Bronchial epithelial cell (primary cell): ENCODE data around the gene LYST. TPM values are rescaled to one million over a fixed set of nuclear protein-coding genes. Genes with fewer than 3 reads are reported as not detected.

Source experiments
- DNase-seq: peaks from one replicate; pipeline ENCODE4 v3.0.0-alpha.2; 2010; ENCODE audit warnings: low read depth
- FAIRE-seq: peaks from 2 replicates; lab custom pipeline; 2011; peaks lifted over from hg19 to GRCh38; lab: Jason Lieb, UNC
- H3K27me3 ChIP-seq: 2 replicates; pipeline ENCODE4 v1.5.1; 2011; ENCODE audit warnings: low read length; ENCODE audit not compliant: control insufficient read depth, insufficient read depth
- H3K36me3 ChIP-seq: 2 replicates; pipeline ENCODE4 v1.5.1; 2011; ENCODE audit warnings: low read length; ENCODE audit not compliant: control insufficient read depth, insufficient read depth
- H3K4me3 ChIP-seq: 2 replicates; pipeline ENCODE4 v1.5.1; 2011; ENCODE audit warnings: mild to moderate bottlenecking, low read depth, low read length, control low read depth
- total RNA-seq: library from RNA; depleted of rRNA; stranded (reverse); fragments of >200 nt; gene quantifications from 2 replicates; pipeline ENCODE4 v1.2.1, GENCODE V29; 2014
- TF ChIP-seq, protein P1 (sequence below): IDR thresholded peaks from 2 replicates; pipeline ENCODE4 v1.5.1; 2011; ENCODE audit warnings: mild to moderate bottlenecking, moderate library complexity, low read length, control low read depth, inconsistent platforms; ENCODE audit not compliant: insufficient read depth, severe bottlenecking

LYST gene
- total RNA-seq, 1 donor from 2014 or later: 14.0 TPM

GRCh38 chr1:235631816-235632215 lies 234.9 kb downstream of the LYST start:
- no peak for FAIRE-seq
- TF ChIP-seq, protein P1, sequence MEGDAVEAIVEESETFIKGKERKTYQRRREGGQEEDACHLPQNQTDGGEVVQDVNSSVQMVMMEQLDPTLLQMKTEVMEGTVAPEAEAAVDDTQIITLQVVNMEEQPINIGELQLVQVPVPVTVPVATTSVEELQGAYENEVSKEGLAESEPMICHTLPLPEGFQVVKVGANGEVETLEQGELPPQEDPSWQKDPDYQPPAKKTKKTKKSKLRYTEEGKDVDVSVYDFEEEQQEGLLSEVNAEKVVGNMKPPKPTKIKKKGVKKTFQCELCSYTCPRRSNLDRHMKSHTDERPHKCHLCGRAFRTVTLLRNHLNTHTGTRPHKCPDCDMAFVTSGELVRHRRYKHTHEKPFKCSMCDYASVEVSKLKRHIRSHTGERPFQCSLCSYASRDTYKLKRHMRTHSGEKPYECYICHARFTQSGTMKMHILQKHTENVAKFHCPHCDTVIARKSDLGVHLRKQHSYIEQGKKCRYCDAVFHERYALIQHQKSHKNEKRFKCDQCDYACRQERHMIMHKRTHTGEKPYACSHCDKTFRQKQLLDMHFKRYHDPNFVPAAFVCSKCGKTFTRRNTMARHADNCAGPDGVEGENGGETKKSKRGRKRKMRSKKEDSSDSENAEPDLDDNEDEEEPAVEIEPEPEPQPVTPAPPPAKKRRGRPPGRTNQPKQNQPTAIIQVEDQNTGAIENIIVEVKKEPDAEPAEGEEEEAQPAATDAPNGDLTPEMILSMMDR: no peak
- Histone ChIP-seq H3K36me3 (no peaks in the 10 kb centered on the region), H3K27me3 (peaks cover 2% of the 10 kb centered on the region), H3K4me3 (no peak overlapping the region)
- no peak for DNase-seq

- Histone ChIP-seq H3K27me3 (peaks cover 2% of the 10 kb centered on the region), H3K4me3 (no peak overlapping the region), H3K36me3 (no peaks in the 10 kb centered on the region)
- DNase-seq: no peak
- no peak for FAIRE-seq
- TF ChIP-seq, protein P1: no peak
Observed at GRCh38 chr1:235628316-235629005, 238.2 kb downstream of the LYST start.

DNA sequence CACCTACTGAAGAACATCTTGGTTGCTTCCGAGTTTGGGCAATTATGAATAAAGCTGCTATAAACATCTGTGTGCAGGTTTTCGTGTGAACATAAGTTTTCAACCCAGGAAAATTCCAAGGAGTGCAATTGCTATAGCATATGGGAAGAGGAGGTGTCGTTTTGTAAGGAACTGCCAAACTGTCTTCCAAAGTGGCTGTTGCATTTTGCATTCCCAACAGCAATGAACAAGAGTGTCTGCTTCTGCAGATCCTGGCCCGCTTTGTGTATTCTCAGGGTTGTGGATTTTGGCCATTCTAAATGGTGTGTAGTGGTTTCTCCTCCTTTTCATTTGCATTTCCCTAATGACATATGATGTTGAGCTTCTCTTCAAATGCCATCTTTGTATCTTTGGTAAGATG lies 240.9 kb downstream of the LYST start:
- TF ChIP-seq, protein P1: no peak
- Histone ChIP-seq H3K27me3 (no peaks in the 10 kb centered on the region), H3K36me3 (no peaks in the 10 kb centered on the region), H3K4me3 (no peak overlapping the region)
- FAIRE-seq (no peak), DNase-seq (no peak)

DNA sequence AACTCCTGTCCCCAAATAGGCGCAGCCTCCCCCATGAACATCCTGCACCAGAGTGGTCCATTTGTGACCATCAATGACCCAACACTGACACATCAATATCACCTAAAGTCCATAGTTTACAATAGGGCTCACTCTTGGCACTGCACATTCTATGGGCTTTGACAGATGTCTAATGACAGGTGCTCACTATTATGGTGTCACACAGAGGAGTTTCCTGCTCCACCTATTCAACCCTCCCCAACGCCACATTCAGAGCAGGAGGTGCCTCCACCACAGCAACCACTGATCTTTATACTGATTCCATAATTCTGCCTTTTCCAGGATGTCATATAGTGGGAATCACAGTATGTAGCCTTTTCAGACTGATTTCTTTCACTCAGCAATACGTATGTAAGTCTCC lies 241.4 kb downstream of the LYST start:
- no peak for FAIRE-seq

GRCh38 chr1:235624721-235625333 lies 241.9 kb downstream of the LYST start:
- no peak for FAIRE-seq

More for the DNA sequence above, 241.4 kb downstream of the LYST start:
- DNase-seq: no peak
- H3K4me3 ChIP-seq: no peak overlapping the region
- no peaks in the 10 kb centered on the region for H3K27me3 ChIP-seq
- H3K36me3 ChIP-seq: no peaks in the 10 kb centered on the region
- TF ChIP-seq, protein P1: no peak

More at GRCh38 chr1:235624721-235625333, 241.9 kb downstream of the LYST start:
- Histone ChIP-seq H3K4me3 (no peak overlapping the region), H3K36me3 (no peaks in the 10 kb centered on the region), H3K27me3 (no peaks in the 10 kb centered on the region)
- TF ChIP-seq, protein P1: no peak
- no peak for DNase-seq
